22Rv1 (cell line): ENCODE results near the gene RAN.

Experiments used
- CTCF ChIP-seq: fragments of 450-650 bp; IDR thresholded peaks from 2 replicates; pipeline ENCODE4 v1.5.1; 2017; ENCODE audit warnings: mild to moderate bottlenecking
- ZFX ChIP-seq: fragments of 450-650 bp; IDR thresholded peaks from 2 replicates; pipeline ENCODE4 v1.6.1; 2017; ENCODE audit warnings: antibody characterized with exemption, borderline replicate concordance

- TF ChIP-seq CTCF (peak; percentile 99), ZFX (no peak)
These were observed 44.5 kb downstream of the RAN start for GRCh38 chr12:130916241-130916911.
